HFF-Myc (cell line): ENCODE measurements around the gene AQP12A.
"Not testable (repeated sequence)": the region's sequence is repeated elsewhere in the genome, so short reads cannot be mapped to it uniquely, and the experiment has no call there.

Experiments used
- DNase-seq: peaks from one replicate; pipeline ENCODE4 v3.0.0-alpha.2; 2011; ENCODE audit warnings: low read depth; ENCODE audit errors: extremely low read depth
- H3K4me3 ChIP-seq: replicated peaks from 2 replicates; pipeline ENCODE4 v1.5.1; 2011; ENCODE audit warnings: low read depth, mild to moderate bottlenecking, control low read depth, low read length
- CTCF ChIP-seq: IDR thresholded peaks from 2 replicates; pipeline ENCODE4 v1.5.1; 2012; ENCODE audit warnings: mild to moderate bottlenecking, low read depth, low read length, control low read depth; ENCODE audit errors: missing control alignments

Gene AQP12A

GRCh38 chr2:240648650-240649275 is 42.9 kb upstream of the AQP12A start:
- H3K4me3 ChIP-seq = no peak overlapping the region
- DNase-seq = no peak
- no peak for TF ChIP-seq CTCF

- H3K4me3 ChIP-seq = no peak overlapping the region
- no peak for TF ChIP-seq CTCF
- DNase-seq = no peak
Observed at GRCh38 chr2:240649331-240649730, 42.3 kb upstream of the AQP12A start.

GRCh38 chr2:240650254-240650965 is 41.3 kb upstream of the AQP12A start:
- H3K4me3 ChIP-seq = no peak overlapping the region
- TF ChIP-seq CTCF = no peak
- no peak for DNase-seq

GRCh38 chr2:240651185-240651584 is 40.5 kb upstream of the AQP12A start:
- DNase-seq = no peak
- no peak for TF ChIP-seq CTCF

GRCh38 chr2:240655931-240656886 is 35.5 kb upstream of the AQP12A start:
- H3K4me3 ChIP-seq = no peak overlapping the region
- TF ChIP-seq CTCF = no peak
- no peak for DNase-seq

More at GRCh38 chr2:240651185-240651584, 40.5 kb upstream of the AQP12A start:
- no peak overlapping the region for H3K4me3 ChIP-seq

- H3K4me3 ChIP-seq, DNase-seq: not testable (repeated sequence)
Observed at GRCh38 chr2:240659883-240660282, 31.8 kb upstream of the AQP12A start.

- TF ChIP-seq CTCF = no peak
- no peak overlapping the region for H3K4me3 ChIP-seq
- DNase-seq = no peak
Observed at GRCh38 chr2:240662681-240663080, 29.0 kb upstream of the AQP12A start.
